Adrenal gland (tissue), 5 donors: Measurements from ENCODE around the gene SH2B3.

ENCODE experiments used
- POLR2A ChIP-seq, 2 donors: fragments of 450-650 bp; IDR thresholded peaks; one replicate each; pipeline ENCODE4 v1.6.1; 2017; ENCODE audit warnings: antibody characterized with exemption in 2 of 2, mild to moderate bottlenecking in 2 of 2, moderate library complexity in 1 of 2
- TF ChIP-seq, protein P1 (sequence below), 6 experiments: fragments of 450-650 bp in 4 of 6; fragments of 200-600 bp in 2 of 6; sonication (generic) in 1 of 6; IDR thresholded peaks; 1 replicate in 5 of 6; 2 replicates in 1 of 6; pipeline versions ENCODE4 v1.5.1 to v1.8.0; 2016 to 2021; ENCODE audit warnings: antibody characterized with exemption in 6 of 6, mild to moderate bottlenecking in 2 of 6, moderate library complexity in 1 of 6
- donor health status: DM: no; HTN: no; CAD: no.

GRCh38 chr12:111431772-111432171 is 26.0 kb downstream of the SH2B3 start:
- TF ChIP-seq, protein P1, sequence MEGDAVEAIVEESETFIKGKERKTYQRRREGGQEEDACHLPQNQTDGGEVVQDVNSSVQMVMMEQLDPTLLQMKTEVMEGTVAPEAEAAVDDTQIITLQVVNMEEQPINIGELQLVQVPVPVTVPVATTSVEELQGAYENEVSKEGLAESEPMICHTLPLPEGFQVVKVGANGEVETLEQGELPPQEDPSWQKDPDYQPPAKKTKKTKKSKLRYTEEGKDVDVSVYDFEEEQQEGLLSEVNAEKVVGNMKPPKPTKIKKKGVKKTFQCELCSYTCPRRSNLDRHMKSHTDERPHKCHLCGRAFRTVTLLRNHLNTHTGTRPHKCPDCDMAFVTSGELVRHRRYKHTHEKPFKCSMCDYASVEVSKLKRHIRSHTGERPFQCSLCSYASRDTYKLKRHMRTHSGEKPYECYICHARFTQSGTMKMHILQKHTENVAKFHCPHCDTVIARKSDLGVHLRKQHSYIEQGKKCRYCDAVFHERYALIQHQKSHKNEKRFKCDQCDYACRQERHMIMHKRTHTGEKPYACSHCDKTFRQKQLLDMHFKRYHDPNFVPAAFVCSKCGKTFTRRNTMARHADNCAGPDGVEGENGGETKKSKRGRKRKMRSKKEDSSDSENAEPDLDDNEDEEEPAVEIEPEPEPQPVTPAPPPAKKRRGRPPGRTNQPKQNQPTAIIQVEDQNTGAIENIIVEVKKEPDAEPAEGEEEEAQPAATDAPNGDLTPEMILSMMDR (IDR thresholded peaks at IDR 0.05), result no peak
- no peak for TF ChIP-seq POLR2A (IDR thresholded peaks at IDR 0.05)
